NK-92 treated with Interleukin-12 subunit alpha and Interleukin-12 subunit beta, amount 100 ng/mL, for 24 hours (cell line): Measurements from ENCODE around the gene HADHA.
A peak's percentile ranks its signal among the peaks of the same experiment; 100 is the strongest.
"Not testable (repeated sequence)": the region's sequence is repeated elsewhere in the genome, so short reads cannot be mapped to it uniquely, and the experiment has no call there.

Experiments
- DNase-seq: peaks from one replicate; lab custom pipeline; 2025; lab: John Stamatoyannopoulos, UW

Gene HADHA

DNA sequence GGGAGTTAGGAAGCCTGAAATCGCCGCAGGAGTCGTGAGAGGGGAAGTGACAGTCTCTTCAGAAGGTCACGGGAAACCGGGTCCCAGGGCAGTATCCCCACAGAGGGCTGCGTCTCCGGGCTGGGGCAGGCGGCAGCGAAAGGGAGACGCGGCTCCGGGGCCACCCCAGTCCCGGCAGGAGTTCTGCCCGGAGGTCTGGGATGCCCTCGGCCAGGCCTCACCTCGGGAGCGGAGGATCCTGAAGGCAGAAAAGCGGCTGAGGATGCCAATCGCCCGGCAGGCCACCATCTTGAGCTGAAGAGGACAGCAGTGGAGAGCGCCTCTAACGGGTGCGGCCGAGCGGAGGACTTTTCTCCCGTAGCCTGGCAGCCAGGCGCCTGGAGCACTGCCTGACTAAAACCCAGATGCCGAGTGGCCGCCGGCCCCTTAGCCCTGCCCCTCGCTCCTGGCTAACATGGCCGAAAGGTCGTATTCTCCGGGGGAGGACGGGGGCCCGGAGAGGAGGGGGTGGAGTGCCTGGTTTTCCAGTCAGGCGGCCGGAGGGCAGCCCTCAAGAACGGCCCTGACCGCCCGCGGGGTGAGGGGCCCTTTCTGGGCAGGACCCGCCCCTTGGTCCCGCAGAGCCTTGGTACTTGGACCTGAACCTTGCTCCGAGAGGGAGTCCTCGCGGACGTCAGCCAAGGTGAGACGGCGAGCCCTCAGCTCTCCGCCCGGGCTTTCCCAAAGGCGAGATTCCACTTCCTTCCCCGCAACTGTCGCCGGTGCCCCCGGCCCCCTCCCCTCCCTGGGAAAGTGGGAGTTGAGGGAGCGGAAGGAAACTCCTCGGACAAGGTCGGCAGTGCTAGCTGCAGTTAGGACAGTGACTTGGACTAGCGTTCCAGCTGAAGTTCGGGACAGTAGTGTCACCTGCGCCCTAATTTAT lies at the start of gene HADHA, which contains the start of gene HADHB:
TSS of gene HADHA (minus strand) at position 324 of the 922 bp plus-strand sequence. CDS start at position 288, 36 bp downstream.
TSS of gene HADHB (plus strand) at position 631 of the 922 bp plus-strand sequence. CDS start 9,316 bp downstream, outside the sequence.
- DNase-seq = peak; percentile 79

DNA sequence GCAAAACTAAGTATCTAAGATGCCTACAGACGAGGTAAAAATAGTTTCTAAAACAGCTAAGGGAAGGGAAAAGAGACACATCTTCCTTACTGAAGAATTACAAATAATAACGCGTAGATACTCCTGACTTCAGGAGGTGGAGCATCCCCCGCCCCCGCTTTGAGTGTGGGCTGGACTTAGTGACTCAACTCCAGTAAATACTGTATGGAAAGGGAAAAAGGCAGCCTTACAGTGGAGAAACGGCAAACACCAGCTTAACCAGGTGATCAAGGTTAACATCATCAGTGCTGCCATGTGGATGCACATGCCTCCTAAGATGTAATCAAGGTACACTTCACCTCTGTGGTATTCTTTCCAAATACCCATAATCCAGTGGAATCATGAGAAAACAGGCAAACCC lies 48.2 kb upstream of the HADHA start:
- DNase-seq = no peak

DNA sequence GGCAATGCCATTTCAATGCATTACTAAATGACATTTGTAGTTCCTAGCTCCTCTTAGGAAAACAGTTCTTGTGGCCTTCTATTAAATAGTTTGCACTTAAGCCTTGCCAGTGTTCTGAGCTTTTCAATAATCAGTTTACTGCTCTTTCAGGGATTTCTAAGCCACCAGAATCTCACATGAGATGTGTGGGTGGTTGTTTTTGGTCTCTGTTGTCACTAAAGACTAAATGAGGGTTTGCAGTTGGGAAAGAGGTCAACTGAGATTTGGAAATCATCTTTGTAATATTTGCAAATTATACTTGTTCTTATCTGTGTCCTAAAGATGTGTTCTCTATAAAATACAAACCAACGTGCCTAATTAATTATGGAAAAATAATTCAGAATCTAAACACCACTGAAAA lies 45.6 kb upstream of the HADHA start:
- no peak for DNase-seq

DNA sequence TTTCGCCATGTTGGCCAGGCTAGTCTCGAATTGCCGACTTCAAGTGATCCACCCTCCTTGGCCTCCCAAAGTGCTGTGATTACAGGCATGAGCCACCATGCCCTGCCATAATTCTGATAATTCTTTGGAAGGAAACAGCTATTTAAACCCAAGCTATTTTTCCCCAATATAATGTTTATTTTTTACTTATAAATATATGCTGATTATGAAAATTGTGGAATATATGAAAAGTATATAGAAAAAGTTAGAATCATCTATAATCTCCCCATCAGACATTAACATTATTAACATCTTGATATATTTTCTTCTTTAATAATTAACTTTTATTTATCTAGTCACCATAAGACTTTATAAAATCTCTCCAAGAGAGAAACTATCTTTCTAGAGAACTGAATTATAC lies 41.5 kb upstream of the HADHA start:
- no peak for DNase-seq

DNA sequence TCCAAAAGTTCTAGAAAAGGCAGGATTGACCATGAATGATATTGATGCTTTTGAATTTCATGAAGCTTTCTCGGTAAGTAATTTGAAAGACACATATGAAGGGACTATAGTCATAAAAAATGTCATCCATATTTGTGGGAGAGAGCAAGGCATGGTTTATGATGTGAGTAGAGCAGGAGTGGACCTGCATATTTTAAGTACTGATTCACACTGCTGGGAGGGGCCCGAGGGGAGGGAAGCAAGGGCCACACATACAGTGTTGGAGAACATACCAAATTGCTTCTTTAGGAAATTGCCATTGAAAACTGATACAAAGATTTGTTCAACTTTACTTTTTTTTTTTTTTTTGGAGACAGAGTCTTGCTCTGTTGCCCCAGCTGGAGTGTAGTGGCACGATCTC lies 39.7 kb upstream of the HADHA start:
- no peak for DNase-seq

DNA sequence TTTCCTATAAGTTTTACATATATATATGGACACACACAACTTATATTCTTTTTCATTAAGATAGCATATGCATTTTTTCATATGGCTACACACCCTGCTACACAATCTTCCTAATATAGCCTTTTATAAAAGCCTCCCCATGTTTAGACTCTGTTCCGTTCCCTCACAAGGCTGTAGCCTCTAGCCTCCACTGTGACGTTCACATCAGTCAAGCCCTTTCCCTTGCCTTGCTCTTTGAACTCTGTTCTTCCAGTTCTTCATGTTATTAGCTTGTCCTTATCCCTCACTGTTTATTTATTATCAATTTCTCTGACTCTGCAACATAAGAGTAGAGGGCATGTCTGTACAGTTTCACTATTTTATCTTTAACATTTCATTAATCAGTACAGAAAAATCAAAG lies 39.2 kb upstream of the HADHA start:
- DNase-seq = no peak

DNA sequence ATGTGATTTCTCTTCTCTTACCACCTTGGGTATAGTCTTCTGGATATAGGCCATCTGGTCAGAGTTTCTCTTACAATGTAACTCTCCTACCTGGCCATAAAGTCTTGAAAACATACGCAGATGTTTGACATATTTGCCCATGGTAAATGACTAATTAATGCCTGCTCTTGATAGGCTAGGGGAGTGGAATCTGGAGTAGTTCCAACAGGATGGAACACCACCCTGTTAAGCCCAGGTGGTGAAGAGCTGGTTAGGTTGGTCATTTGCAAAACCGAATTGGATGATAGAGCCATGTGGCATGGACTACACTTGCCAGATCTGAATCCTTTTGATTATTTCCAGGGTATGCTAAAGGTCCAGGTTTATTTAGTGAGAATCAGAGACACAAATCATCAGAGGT lies 36.8 kb upstream of the HADHA start:
- no peak for DNase-seq

DNA sequence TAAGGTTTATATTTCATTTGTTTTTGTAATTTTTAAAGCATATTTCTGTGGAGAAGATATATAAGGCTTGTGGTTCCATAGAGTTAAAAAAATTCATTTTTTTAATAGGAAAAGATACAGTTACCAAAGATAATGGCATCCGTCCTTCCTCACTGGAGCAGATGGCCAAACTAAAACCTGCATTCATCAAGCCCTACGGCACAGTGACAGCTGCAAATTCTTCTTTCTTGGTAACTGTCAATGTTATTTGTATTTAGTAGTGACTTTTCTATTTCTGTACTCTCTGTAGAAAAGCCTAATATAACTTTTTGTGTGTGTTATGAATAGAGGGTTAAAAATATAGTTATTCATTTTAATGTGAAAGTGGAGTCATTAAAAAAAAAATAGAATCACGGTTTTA lies 35.5 kb upstream of the HADHA start:
- DNase-seq = no peak

DNA sequence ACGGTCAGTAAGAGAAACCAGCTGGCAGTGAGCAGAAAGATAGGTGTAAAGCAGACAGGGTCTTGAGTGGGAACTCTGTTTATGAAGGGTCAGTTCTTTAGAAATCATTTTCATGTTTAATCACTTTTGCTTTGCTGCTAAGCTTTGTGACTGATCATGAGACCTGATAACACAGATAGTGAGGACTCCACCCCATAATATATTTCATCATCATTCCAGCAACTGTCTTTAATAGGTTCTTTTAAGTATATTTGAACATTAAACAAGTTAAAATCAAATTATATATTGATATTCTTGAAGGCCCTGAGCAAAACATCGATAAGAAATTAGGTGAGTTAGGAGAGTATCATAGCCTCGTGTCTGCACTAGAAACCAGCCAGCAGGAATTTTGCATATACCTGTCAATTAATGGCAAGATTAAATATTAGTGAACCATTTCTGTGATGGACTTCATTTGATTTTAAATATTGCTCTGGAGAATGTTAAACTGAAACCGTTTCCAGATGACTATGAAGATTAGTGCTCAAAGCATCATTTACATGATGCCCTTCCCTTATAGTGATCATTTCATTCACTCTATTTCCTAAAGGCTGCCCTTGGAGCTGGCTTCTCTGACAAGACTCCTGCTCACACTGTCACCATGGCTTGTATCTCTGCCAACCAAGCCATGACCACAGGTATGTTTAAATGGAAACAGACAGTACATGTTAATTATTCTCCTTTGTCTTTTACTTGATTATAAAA lies 32.2 kb upstream of the HADHA start:
- DNase-seq = no peak

DNA sequence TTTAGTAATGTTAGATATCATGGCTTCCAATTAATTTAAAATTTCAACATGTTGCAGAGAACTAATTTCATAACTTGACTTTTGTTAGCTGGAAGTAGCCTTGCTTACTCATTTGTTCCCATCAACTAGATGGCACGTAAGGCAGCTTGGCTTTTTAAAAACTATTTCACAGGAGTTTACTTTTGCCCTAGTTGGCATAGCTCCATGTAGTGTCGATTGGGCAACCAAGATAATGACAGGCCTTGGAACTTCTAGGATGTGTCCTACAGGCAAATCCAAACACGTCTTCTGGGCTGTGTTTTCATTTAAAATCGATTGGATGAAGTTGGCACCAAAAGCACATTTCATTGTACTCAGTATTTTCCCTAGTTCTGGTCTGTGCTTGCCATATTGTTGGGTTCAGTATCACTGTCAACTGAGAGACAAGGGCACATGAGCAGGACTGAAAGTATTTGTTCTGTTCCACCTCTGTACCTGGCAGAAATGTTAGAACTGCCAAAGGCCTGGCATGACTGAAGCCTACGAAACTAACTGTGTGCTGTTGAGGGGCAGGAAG lies 29.7 kb upstream of the HADHA start:
- no peak for DNase-seq

DNA sequence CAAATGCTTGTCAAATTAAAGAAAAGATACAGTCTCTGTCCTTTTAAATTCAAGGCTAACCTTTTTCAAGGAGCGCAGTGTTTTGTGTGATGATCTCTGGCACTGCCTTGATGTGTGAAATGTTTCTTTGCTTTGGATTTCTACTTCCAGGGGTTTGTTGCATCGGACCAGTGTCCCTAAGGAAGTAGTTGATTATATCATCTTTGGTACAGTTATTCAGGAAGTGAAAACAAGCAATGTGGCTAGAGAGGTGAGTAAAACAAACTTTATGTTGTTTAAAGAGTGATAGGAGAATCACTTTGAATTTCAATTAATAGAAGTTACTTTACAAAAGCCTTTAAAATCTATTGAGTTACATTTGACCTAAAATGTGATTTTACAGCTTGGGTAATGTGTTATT lies 29.1 kb upstream of the HADHA start:
- no peak for DNase-seq

DNA sequence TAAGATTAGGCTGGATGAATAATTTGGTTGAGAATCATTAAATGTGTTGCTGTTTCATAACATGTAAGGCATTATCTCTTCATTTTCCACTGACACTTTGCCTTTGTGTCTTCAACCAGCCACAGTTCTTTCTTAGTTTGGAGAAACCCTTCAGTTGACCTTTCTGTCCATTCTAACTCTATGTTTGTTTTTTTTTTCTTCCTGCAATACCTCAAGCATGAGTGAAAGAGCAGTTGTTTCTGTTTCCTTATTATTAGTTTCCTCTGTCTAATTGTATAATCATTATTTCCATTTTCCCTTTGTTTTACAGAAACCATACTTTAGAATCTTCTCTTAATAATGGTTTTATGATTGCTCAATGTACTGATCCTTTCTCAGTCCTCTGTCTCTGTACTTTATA lies 25.9 kb upstream of the HADHA start:
- DNase-seq = no peak

DNA sequence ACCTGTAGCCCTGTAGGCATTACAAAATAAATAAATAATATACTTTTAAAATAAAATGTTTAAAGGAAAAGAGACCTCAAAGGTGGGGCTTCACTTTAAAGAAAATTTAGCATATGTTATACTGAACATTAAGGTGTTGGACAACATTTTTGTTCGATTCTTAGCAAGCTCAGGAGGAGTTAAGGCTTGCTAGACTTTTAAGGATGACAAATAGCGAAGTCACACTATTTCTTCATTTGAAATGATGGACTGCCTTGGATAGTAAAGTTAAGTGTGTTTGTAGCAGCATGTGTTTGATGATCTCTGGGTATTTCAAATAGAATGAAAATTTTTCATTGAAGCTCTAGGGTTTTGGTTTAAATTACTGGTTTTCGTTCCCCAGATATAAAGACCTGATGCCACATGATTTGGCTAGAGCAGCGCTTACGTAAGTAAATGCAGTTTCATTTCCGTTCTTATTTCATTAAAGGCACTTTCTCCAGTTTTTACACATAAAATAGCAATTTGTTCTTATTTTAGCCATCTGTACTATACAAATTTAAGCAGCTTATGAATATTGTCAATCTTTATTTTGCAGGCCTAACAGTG lies 25.2 kb upstream of the HADHA start:
- no peak for DNase-seq

DNA sequence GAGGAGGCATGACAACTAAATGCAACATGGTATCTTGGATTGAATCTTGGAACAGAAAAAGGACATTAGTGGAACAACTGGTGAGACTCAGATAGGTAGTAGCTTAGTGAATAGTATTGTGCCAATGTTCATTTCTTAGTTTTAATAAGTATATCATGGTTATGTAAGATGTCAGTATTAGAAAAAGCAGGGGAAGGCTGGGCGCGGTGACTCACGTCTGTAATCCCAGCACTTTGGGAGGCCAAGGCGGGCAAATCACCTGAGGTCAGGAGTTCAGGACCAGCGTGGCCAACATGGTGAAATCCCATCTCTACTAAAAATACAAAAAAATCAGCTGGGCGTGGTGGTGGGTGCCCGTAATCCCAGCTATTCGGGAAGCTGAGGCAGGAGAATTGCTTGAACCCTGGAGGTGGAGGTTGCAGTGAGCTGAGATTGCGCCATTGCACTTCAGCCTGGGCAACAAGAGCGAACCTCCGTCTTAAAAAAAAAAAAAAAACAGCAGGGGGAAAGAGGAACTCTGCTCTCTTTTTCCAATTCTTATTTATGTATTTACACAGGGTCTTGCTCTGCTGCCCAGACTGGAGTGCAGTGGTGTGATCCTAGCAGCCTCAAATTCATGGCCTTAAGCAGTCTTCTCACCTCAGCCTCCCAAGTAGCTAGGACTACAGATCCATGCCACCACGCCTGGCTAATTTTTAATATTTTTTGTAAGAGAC lies 24.4 kb upstream of the HADHA start:
- DNase-seq = not testable (repeated sequence)

DNA sequence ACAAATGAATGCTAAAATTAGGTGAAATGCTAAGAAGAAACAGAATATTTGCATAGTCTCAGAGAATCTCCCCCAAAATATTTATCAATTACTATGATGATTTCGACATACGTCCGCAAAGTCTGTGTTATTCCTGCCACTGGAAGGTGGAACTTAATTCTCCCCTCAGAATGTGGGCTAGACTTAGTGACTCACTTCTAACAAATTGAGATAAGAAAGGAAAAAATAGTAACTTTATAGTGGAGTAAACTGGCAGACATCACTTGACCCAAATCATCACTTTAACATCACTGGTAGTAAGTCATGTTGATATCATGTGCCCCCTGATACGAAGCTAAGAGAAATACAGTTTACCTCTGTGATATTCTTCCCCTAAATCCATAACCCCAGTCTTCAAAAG lies 23.8 kb upstream of the HADHA start:
- no peak for DNase-seq

DNA sequence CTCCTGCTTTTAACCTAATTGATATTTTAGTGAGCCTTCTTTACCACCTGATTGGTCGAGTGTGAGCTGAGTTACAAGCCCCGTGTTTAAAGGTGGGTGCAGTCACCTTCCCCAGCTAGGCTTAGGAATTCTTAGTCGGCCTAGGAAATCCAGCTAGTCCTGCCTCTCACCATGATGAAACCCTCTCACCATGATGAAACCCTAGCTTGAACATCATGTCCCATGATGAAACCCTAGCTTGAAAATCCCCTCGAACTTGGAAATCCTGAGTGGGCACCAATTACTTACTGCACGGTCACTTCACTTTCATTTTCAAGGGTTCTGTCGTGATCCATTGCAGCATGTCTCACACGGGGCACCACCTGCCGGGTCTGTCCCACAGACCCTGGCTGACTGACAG lies 14.4 kb upstream of the HADHA start:
- DNase-seq = not testable (repeated sequence)

DNA sequence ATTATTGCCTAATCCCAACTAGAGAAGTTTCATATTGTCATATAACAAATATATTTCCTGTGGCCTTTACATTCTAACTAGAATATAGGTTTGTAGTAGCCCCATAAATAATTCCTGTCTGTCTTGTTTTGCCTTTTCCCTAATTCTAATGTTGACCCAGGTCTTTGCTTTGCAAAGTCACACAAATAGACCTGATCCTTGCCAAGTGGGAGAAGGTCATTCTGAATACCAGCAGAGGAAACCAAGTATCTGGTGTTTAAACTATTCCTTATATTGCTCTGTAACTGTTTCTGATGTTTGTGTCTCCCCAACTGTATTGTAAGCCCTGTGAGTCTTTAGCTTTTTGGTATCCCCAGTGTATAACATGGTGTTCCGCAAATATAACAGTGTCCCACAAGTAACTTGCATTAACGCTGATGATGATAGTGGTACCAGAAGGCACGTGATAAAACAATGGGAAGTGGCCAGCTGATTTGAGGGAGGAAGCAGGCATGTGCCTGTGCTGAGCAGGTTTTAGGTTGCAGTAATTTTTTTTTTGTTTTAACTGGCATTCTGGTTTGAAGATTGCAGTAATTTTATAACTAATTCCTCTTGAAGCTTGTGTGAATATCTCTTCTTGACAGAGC lies 11.4 kb upstream of the HADHA start:
- DNase-seq = no peak

DNA sequence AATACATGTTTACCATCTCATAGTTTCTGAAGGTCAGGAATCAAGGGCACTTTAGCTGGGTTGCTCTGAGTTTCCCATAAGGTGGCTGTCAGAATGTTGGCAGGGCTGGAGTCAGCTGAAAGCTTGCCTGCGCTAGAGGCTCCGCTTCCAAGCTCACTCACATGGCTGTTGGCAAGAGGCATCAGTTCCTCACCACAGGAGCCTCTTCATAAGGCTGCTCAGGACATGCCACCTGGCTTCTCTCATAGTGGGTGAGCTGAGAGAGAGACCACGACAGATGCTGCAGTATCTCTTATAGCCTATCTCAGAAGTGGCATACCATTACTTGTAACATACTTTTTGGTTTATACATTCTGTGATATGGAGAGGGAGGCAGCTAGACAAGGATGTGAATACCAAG lies 7.5 kb upstream of the HADHA start:
- no peak for DNase-seq

DNA sequence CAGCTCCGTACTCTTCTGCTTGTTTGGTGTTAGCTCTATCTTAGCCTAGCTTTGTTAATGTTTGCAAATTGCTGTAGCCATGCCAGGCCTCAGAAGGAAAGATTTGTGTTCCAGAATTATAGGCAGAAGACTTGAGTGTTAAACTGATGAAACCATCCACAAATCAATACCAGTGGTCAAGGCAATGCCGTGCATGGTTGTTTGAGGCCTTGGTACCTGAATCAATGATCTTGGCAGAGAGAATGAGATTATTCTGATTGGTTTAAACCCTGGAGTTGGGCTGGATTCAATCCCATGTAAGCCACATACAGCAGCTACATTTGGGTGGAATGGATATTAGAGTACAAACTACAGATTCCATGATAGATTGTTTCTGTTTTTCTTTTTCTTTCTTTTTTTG lies 5.2 kb upstream of the HADHA start:
- DNase-seq = no peak

DNA sequence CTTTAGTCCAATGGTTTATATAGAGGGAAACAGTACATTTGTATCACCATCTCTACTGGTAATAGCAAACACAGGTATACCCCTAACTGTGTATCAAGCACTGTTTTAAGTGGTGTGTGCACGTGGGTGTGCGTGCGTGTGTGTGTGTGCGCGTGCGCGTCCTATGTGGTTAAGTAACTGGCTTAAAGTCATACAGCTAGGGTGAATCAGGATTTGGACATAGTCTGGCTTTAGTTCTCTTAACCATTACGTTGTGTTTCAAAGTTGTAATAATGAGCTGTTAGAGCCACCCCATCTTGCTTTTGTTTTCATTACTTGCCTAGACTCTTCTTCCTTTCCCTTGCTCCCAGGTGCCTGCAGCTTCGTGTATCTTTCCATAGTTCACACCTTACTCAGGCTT lies 2.4 kb upstream of the HADHA start:
- DNase-seq = no peak

DNA sequence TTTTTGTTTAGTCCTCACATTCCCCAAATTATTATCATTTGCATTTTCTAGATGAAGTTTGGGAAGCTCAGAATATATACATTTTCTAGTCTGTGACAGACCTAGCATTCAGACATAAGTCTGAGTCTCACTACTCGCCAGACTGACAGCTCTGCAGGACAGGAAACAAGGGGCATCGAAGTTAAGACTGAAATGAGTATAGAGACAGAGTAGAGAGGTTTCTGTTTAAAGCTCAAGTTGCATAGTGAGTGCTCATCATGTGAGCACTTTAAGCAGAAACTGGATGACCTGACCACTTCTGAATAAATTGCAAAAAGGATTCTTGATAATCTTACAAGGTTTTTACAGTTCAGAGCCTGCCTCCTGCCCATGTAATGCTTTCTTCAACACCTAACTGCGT lies 1.4 kb upstream of the HADHA start:
- no peak for DNase-seq
